Measurements from ENCODE around the gene SEC31B. TPM values are rescaled to one million over a fixed set of nuclear protein-coding genes. Genes with fewer than 3 reads are reported as not detected.

The SEC31B gene
- total and polyA plus RNA-seq, 2 experiments from 2014 or later: 2.9 to 6.7 TPM

- H3K36me3 Mint-ChIP-seq (ENCODE audit: low read depth): peaks cover 7% of the 10 kb centered on the region; the same call in 2 of the 3 replicates
- H3K4me1 Mint-ChIP-seq: peaks cover 42% of the 10 kb centered on the region
- Histone ChIP-seq H3K9me2 (ENCODE audit: insufficient read depth) (no peaks in the 10 kb centered on the region), H3K79me2 (replicated peaks; ENCODE audit: insufficient read depth) (no peaks in the 10 kb centered on the region), H3K27ac (ENCODE audit: low read depth) (no peak overlapping the region), H3K4me2 (peak overlapping the region; percentile 86), H2AFZ (peak overlapping the region; percentile 84), H4K20me1 (replicated peaks; ENCODE audit: insufficient read depth) (0 out of 2 replicates have a peak, but pooled peaks cover 8% of the 10 kb centered on the region), H3K4me3 (peak overlapping the region; percentile 86), H3K4me1 (ENCODE audit: insufficient read depth) (peaks cover 40% of the 10 kb centered on the region), H3F3A (replicated peaks; ENCODE audit: low read depth) (peaks cover 7% of the 10 kb centered on the region), H3K27me3 (ENCODE audit: insufficient read depth) (peaks cover 86% of the 10 kb centered on the region), H3K36me3 (ENCODE audit: insufficient read depth) (peaks cover 3% of the 10 kb centered on the region; the same call in 1 of the 2 replicates)
- peak overlapping the region; percentile 74 for H3K4me3 Mint-ChIP-seq
- ATAC-seq (peak; percentile 57), DNase-seq (ENCODE audit: low spot score) (peak; percentile 89)
- TF ChIP-seq EZH2phosphoT487 (IDR thresholded peaks at IDR 0.05; ENCODE audit: unreplicated experiment) (no peak), POLR2AphosphoS5 (IDR thresholded peaks at IDR 0.05; ENCODE audit: low read depth) (peak; percentile 40), EZH2 (IDR thresholded peaks at IDR 0.05; ENCODE audit: low read depth, unreplicated experiment) (no peak), JUNB (IDR thresholded peaks at IDR 0.05; ENCODE audit: unreplicated experiment) (no peak), ZNF331 (CRISPR knock-in tag; IDR thresholded peaks at IDR 0.05; ENCODE audit: low read depth) (no peak), ZNF114 (CRISPR knock-in tag; IDR thresholded peaks at IDR 0.05) (no peak), CTCF (conservative IDR thresholded peaks at IDR 0.05; ENCODE audit: low read depth in 2 of 2) (peak; percentile 80 to 87)
- TF ChIP-seq, protein P1, sequence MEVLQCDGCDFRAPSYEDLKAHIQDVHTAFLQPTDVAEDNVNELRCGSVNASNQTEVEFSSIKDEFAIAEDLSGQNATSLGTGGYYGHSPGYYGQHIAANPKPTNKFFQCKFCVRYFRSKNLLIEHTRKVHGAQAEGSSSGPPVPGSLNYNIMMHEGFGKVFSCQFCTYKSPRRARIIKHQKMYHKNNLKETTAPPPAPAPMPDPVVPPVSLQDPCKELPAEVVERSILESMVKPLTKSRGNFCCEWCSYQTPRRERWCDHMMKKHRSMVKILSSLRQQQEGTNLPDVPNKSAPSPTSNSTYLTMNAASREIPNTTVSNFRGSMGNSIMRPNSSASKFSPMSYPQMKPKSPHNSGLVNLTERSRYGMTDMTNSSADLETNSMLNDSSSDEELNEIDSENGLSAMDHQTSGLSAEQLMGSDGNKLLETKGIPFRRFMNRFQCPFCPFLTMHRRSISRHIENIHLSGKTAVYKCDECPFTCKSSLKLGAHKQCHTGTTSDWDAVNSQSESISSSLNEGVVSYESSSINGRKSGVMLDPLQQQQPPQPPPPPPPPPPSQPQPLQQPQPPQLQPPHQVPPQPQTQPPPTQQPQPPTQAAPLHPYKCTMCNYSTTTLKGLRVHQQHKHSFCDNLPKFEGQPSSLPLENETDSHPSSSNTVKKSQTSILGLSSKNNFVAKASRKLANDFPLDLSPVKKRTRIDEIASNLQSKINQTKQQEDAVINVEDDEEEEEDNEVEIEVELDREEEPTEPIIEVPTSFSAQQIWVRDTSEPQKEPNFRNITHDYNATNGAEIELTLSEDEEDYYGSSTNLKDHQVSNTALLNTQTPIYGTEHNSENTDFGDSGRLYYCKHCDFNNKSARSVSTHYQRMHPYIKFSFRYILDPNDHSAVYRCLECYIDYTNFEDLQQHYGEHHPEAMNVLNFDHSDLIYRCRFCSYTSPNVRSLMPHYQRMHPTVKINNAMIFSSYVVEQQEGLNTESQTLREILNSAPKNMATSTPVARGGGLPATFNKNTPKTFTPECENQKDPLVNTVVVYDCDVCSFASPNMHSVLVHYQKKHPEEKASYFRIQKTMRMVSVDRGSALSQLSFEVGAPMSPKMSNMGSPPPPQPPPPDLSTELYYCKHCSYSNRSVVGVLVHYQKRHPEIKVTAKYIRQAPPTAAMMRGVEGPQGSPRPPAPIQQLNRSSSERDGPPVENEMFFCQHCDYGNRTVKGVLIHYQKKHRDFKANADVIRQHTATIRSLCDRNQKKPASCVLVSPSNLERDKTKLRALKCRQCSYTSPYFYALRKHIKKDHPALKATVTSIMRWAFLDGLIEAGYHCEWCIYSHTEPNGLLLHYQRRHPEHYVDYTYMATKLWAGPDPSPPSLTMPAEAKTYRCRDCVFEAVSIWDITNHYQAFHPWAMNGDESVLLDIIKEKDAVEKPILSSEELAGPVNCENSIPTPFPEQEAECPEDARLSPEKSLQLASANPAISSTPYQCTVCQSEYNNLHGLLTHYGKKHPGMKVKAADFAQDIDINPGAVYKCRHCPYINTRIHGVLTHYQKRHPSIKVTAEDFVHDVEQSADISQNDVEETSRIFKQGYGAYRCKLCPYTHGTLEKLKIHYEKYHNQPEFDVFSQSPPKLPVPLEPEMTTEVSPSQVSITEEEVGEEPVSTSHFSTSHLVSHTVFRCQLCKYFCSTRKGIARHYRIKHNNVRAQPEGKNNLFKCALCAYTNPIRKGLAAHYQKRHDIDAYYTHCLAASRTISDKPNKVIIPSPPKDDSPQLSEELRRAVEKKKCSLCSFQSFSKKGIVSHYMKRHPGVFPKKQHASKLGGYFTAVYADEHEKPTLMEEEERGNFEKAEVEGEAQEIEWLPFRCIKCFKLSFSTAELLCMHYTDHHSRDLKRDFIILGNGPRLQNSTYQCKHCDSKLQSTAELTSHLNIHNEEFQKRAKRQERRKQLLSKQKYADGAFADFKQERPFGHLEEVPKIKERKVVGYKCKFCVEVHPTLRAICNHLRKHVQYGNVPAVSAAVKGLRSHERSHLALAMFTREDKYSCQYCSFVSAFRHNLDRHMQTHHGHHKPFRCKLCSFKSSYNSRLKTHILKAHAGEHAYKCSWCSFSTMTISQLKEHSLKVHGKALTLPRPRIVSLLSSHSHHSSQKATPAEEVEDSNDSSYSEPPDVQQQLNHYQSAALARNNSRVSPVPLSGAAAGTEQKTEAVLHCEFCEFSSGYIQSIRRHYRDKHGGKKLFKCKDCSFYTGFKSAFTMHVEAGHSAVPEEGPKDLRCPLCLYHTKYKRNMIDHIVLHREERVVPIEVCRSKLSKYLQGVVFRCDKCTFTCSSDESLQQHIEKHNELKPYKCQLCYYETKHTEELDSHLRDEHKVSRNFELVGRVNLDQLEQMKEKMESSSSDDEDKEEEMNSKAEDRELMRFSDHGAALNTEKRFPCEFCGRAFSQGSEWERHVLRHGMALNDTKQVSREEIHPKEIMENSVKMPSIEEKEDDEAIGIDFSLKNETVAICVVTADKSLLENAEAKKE (CRISPR knock-in tag; IDR thresholded peaks at IDR 0.05): no peak
- H3K27ac Mint-ChIP-seq: no peak overlapping the region
- H3K27me3 Mint-ChIP-seq (ENCODE audit: insufficient read depth, low read depth, poor library complexity): peaks cover 87% of the 10 kb centered on the region
- H3K9me3 Mint-ChIP-seq: no peaks in the 10 kb centered on the region; the same call in 2 of the 3 replicates
Measured at GRCh38 chr10:100482181-100482833, 37.4 kb downstream of the SEC31B start.
